AG09309 (cell line): Measurements from ENCODE around the gene JAZF1.

Experiments
- DNase-seq: peaks from one replicate; pipeline ENCODE4 v3.0.0-alpha.2; 2010; ENCODE audit warnings: low read depth
- H3K4me3 ChIP-seq: 2 replicates; pipeline ENCODE4 v1.5.1; 2011; ENCODE audit warnings: mild to moderate bottlenecking, low read depth, low read length, moderate library complexity; ENCODE audit not compliant: control insufficient read depth
- TF ChIP-seq, protein P1 (sequence below): IDR thresholded peaks from 2 replicates; pipeline ENCODE4 v1.5.1; 2011; ENCODE audit warnings: mild to moderate bottlenecking, low read depth, low read length, inconsistent platforms; ENCODE audit not compliant: insufficient read depth, control insufficient read depth; ENCODE audit errors: missing control alignments

Gene JAZF1

DNA sequence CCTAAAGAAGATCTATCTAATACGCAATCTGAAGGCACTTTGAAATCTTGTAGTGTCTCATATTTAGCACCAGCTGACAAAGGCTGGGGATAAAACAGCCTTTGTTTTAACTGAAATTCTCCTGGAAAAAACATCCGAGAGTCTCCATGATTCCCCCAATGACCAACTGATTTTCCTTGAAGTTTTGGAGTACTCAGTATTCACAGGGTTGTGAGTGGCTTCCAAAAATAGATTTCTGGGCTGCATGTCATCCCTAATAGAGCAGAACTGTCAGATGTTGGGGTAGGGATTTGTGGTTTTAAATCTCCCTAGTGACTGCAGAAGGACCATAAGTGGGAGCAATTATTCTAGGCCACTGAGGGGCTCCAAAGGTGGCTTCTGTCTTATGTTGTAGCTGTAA, 234.2 kb downstream of the JAZF1 start:
- no peak overlapping the region for H3K4me3 ChIP-seq
- TF ChIP-seq, protein P1, sequence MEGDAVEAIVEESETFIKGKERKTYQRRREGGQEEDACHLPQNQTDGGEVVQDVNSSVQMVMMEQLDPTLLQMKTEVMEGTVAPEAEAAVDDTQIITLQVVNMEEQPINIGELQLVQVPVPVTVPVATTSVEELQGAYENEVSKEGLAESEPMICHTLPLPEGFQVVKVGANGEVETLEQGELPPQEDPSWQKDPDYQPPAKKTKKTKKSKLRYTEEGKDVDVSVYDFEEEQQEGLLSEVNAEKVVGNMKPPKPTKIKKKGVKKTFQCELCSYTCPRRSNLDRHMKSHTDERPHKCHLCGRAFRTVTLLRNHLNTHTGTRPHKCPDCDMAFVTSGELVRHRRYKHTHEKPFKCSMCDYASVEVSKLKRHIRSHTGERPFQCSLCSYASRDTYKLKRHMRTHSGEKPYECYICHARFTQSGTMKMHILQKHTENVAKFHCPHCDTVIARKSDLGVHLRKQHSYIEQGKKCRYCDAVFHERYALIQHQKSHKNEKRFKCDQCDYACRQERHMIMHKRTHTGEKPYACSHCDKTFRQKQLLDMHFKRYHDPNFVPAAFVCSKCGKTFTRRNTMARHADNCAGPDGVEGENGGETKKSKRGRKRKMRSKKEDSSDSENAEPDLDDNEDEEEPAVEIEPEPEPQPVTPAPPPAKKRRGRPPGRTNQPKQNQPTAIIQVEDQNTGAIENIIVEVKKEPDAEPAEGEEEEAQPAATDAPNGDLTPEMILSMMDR, result no peak
- no peak for DNase-seq

DNA sequence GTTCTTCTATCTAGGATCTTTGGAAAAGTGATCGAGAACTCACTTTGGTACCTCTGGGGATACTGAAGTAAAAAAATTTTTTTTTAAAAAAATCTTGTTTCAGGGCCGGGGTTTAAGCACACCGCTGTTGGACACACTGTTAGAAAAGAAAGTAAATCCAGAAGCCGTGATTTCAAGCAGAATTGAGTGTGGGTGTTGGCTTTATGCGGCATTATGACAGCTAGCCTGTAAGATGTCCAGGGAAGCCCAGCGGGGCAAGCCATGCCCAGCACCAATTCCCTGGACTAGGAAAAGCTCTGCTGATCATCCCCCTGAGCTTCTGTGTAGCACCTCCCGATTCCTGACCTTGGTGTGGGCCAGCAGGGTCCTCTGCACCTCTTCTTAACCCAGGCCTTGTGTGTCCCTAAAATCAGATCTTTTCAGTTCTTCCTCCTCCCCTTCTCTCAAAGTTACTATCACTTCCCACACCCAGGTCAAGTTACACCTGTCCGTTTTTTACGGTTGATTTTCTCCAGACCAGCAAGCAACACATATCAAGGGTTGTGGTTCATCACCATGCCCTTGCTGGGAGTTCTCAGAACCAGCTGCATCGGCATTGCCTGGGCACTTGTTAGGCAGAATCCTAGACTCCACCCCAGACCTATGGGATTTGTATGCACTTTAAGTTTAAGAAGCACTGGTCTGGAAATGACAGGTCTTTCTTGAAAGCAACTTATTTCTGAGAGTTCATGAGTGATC, 235.4 kb downstream of the JAZF1 start:
- DNase-seq, result no peak
- TF ChIP-seq, protein P1, result no peak
- no peak overlapping the region for H3K4me3 ChIP-seq

DNA sequence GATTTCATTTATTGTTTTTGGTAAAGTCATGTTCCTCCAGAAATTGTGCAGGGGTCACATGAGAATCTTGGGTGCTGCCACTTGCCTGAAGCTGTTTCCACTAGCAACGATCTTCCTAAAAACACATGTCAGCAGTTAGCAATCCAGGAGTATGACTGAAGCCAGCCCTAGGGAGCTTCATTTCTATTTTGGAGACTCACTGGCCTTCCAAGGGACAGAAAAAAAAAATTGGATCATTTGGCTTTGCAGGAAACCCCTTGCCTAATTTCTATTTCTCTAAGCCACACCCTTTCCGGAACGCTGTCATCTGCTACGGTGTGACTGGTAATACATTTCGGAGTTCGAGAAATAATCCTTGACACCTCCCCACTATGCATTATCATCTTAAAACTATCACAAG, 236.0 kb downstream of the JAZF1 start:
- TF ChIP-seq, protein P1, result no peak
- DNase-seq, result no peak
- H3K4me3 ChIP-seq, result no peak overlapping the region

DNA sequence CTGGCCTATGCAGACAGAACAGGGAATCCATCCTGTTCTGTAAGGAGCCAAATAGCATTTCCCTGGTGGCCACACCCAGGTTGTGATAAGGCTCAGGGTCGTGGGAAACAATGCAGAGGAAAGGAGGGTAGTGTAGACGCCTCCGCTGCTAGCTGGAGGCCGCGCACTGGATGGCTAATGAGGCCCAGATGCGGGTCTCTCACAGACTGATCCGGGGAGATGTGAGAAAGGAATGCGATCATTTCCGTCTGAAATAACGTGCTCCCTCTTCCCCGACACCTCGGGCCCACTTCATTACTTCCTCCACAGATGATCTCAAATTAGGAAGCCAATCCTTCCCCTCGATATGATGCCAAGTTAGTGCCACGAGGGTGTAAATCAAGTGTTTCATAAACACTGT, 237.4 kb downstream of the JAZF1 start:
- H3K4me3 ChIP-seq, result no peak overlapping the region
- DNase-seq, result no peak
- TF ChIP-seq, protein P1, result no peak

DNA sequence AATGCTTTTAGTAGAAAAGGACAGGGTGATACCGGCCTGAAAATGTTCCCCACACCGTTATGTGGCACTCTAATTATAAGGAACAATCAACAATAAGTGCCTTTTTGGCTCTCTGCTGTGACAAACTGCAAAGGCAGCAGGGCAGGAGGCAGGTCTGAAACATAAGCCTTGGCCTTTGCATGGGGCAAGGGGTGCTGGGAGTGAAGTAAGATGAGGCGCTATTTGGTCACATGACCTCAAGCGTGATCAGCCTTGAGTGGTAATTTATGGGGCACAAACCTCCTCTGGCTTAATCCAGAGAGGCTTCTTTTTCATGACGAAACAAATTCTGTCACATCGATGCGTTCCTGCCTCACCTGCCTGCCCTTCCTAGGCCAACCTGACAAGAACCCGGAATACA, 237.9 kb downstream of the JAZF1 start:
- no peak overlapping the region for H3K4me3 ChIP-seq
- TF ChIP-seq, protein P1, result no peak
- no peak for DNase-seq

DNA sequence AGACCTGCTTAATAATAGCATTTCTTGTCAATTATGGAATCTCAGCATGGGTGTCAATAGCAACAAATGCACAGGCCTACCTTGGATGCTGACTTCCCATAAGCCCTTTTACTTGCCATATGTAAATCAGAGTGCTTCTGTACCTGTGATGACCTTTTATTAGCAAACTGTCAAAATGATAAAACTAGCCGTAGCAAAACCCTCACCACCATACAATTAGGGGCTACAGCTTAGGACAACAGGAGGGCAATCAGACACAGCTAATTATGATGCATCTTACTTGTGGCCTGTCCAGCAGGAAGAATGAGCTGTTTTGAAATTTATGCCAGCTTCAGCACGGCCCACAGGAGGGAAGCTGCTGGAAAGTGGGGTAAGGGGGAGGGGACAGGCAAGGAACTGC, 239.1 kb downstream of the JAZF1 start:
- H3K4me3 ChIP-seq, result no peak overlapping the region
- no peak for DNase-seq
- TF ChIP-seq, protein P1, result no peak
